ENCODE measurements around the gene SENP7. TPM values are rescaled to one million over a fixed set of nuclear protein-coding genes. Genes with fewer than 3 reads are reported as not detected.

The SENP7 gene
- total RNA-seq, 1 experiment from 2014 or later = 7.5 TPM

Other genes starting within 250 kb of the SENP7 start
- gene IMPG2, start 192.6 kb downstream of the SENP7 start, total RNA-seq (2014; rRNA removed; shearing (Covaris generic)) = 0.21 TPM in 1 of 2 replicates, not detected in the other
- gene TRMT10C, start 48.7 kb upstream of the SENP7 start, total RNA-seq (2014; rRNA removed; shearing (Covaris generic)) = 58.3 and 64.7 TPM in 2 replicates
- 66.4 and 68.4 TPM in 2 replicates for gene PCNP, start 61.0 kb upstream of the SENP7 start, total RNA-seq (2014; rRNA removed; shearing (Covaris generic))
- gene ZBTB11, start 163.9 kb upstream of the SENP7 start, total RNA-seq (2014; rRNA removed; shearing (Covaris generic)) = 21.6 and 23.7 TPM in 2 replicates
- 2,801 and 2,885 TPM in 2 replicates for gene RPL24, start 173.5 kb upstream of the SENP7 start, total RNA-seq (2014; rRNA removed; shearing (Covaris generic))
- 17.3 and 17.6 TPM in 2 replicates for gene CEP97, start 211.4 kb upstream of the SENP7 start, total RNA-seq (2014; rRNA removed; shearing (Covaris generic))